Heart left ventricle (tissue), 13 donors: Measurements from ENCODE around the gene SCARB1.

Source experiments
- CTCF ChIP-seq, 12 donors: fragments of 200-600 bp; sonication (generic) in 4 of 12; IDR thresholded peaks; one replicate each; pipeline versions ENCODE4 v1.5.0 to v1.8.0; 2018 to 2022; ENCODE audit warnings: antibody characterized with exemption in 12 of 12, mild to moderate bottlenecking in 5 of 12
- POLR2A ChIP-seq, 2 donors: fragments of 450-650 bp; IDR thresholded peaks; one replicate each; pipeline ENCODE4 v1.6.1; 2017; ENCODE audit warnings: antibody characterized with exemption in 2 of 2, mild to moderate bottlenecking in 2 of 2, moderate library complexity in 2 of 2
- donor health status: ischemic (EF 13 %, LVEDD 7.1; RV severe dilation, severe dysfunction).
- donor health status: DM: no; HTN: yes; CAD: no.
- donor health status: DM: no; HTN: no; CAD: no.
- donor health status: ischemic (EF 25% LVEDD 6.9; RV normal size, moderate dysfunction).
- donor health status: ischemic (EF 25% LVEDD 5.7; RV mildly dilated, moderate dysfunction).
- donor health status: ischemic (EF 35%, LVEDD 5.7; RV mildly dilated, moderate dysfunction).
- donor health status: nonischemic (EF 11% LVEDD 7.7; RV severe dilation, severe dysfunction).
- donor health status: DM: yes; HTN: yes; CAD: no.
- donor health status: PGD.
- donor health status: ischemic (EF 29% LVEDD 5.4; RV normal size, mild dysfunction).
- donor health status: nonischemic (EF 23%, LVEDD 6.1; RV moderate dilation, normal function).

DNA sequence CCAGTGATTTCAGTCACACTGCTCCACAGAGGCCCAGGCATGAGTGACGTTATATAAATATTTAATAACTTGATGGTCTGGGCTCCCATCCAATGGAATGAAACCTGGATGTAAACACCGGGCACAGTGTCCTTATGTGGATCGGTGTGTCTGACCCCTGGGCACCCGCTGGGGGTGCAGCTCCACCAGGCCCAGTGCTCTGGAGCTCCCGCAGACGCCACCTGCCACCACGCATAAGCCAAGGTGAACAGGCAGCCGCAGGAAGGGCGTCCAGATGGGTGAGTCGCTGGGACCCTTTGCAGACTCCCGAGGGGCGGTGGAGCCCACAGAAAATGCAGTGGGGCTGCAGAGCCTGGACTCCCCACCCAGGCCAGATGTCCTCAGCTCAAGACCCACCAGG, 121.6 kb downstream of the SCARB1 start:
- TF ChIP-seq CTCF (IDR thresholded peaks at IDR 0.05) (no peak), POLR2A (IDR thresholded peaks at IDR 0.05) (no peak)
